Neural cell (in vitro differentiated cells): ENCODE results near the gene CPO. TPM values are rescaled to one million over a fixed set of nuclear protein-coding genes. Genes with fewer than 3 reads are reported as not detected.

Source experiments
- H2AFZ ChIP-seq: fragments of 200-600, 300-800 bp; sonication (generic), shearing (Covaris generic); 2 replicates; pipeline ENCODE4 v1.6.0; 2014; ENCODE audit warnings: low read depth, mild to moderate bottlenecking, antibody characterized with exemption, low read length, moderate library complexity
- H3F3A ChIP-seq: fragments of 200-600 bp; shearing (Covaris generic); 2 replicates; pipeline ENCODE4 v1.6.1; 2016; ENCODE audit warnings: mild to moderate bottlenecking, moderate library complexity, mixed read lengths, antibody characterized with exemption, low read length; ENCODE audit not compliant: insufficient read depth, poor library complexity, severe bottlenecking
- H3K27ac ChIP-seq: fragments of 200-600, 300-800 bp; sonication (generic), shearing (Covaris generic); 2 replicates; pipeline ENCODE4 v1.5.1; 2014; ENCODE audit warnings: mild to moderate bottlenecking, low read length, moderate library complexity
- H3K27me3 ChIP-seq: fragments of 300-800, 200-600 bp; sonication (generic), shearing (Covaris generic); 2 replicates; pipeline ENCODE4 v1.6.0; 2014; ENCODE audit warnings: mild to moderate bottlenecking, low read depth, low read length, moderate library complexity; ENCODE audit not compliant: insufficient read depth
- H3K36me3 ChIP-seq: fragments of 300-800, 200-600 bp; sonication (generic), shearing (Covaris generic); 2 replicates; pipeline ENCODE4 v1.5.1; 2014; ENCODE audit warnings: mild to moderate bottlenecking, antibody characterized with exemption, low read length, moderate library complexity; ENCODE audit not compliant: insufficient read depth
- H3K4me2 ChIP-seq: fragments of 300-800, 200-600 bp; sonication (generic), shearing (Covaris generic); 2 replicates; pipeline ENCODE4 v1.6.0; 2014; ENCODE audit warnings: mild to moderate bottlenecking, low read length
- H3K4me3 ChIP-seq: fragments of 300-800, 200-600 bp; sonication (generic), shearing (Covaris generic); 2 replicates; pipeline ENCODE4 v1.5.1; 2014; ENCODE audit warnings: mild to moderate bottlenecking, low read length, moderate library complexity
- H3K79me2 ChIP-seq: fragments of 200-600 bp; shearing (Covaris generic); replicated peaks from 2 replicates; pipeline ENCODE4 v1.6.0; 2014; ENCODE audit warnings: mild to moderate bottlenecking, low read length, moderate library complexity; ENCODE audit not compliant: insufficient read depth
- H3K9ac ChIP-seq: fragments of 300-800, 200-600 bp; sonication (generic), shearing (Covaris generic); 2 replicates; pipeline ENCODE4 v1.6.1; 2016; ENCODE audit warnings: mild to moderate bottlenecking, low read length, mixed read lengths
- H3K9me2 ChIP-seq: fragments of 200-600 bp; shearing (Covaris generic); 2 replicates; pipeline ENCODE4 v1.6.1; 2016; ENCODE audit warnings: mild to moderate bottlenecking, low read length, mixed read lengths; ENCODE audit not compliant: insufficient read depth
- H3K9me3 ChIP-seq: fragments of 200-600, 300-800 bp; sonication (generic), shearing (Covaris generic); 2 replicates; pipeline ENCODE4 v1.6.1; 2016; ENCODE audit warnings: mild to moderate bottlenecking, mixed run types, low read length, moderate library complexity, mixed read lengths
- H4K20me1 ChIP-seq: fragments of 200-600 bp; shearing (Covaris generic); 2 replicates; pipeline ENCODE4 v1.6.1; 2016; ENCODE audit warnings: mild to moderate bottlenecking, mixed run types; ENCODE audit not compliant: insufficient read depth
- EP300 ChIP-seq: fragments of 450-650 bp; conservative IDR thresholded peaks from 2 replicates; pipeline ENCODE4 v1.6.1; 2014; ENCODE audit warnings: antibody characterized with exemption, mild to moderate bottlenecking, moderate library complexity; ENCODE audit not compliant: poor library complexity, severe bottlenecking
- EZH2 ChIP-seq: fragments of 200-600, 300-800 bp; shearing (Covaris generic), sonication (generic); IDR thresholded peaks from 2 replicates; pipeline ENCODE4 v1.6.1; 2014; ENCODE audit warnings: antibody characterized with exemption, low read length, borderline replicate concordance, mild to moderate bottlenecking; ENCODE audit not compliant: insufficient read depth, poor library complexity, severe bottlenecking
- MXI1 ChIP-seq: fragments of 450-650 bp; conservative IDR thresholded peaks from 2 replicates; pipeline ENCODE4 v1.6.1; 2014; ENCODE audit warnings: antibody characterized with exemption, mild to moderate bottlenecking; ENCODE audit not compliant: poor library complexity, severe bottlenecking
- POLR2AphosphoS5 ChIP-seq: IDR thresholded peaks from 2 replicates; pipeline ENCODE4 v1.6.1; 2012
- RAD21 ChIP-seq: fragments of 450-650 bp; conservative IDR thresholded peaks from 2 replicates; pipeline ENCODE4 v1.6.1; 2014; ENCODE audit warnings: antibody characterized with exemption, mild to moderate bottlenecking, moderate library complexity
- REST ChIP-seq: IDR thresholded peaks from 2 replicates; pipeline ENCODE4 v1.6.1; 2012; ENCODE audit warnings: borderline replicate concordance
- SMC3 ChIP-seq: fragments of 450-650 bp; conservative IDR thresholded peaks from 2 replicates; pipeline ENCODE4 v1.6.1; 2014; ENCODE audit warnings: antibody characterized with exemption, mild to moderate bottlenecking, moderate library complexity; ENCODE audit not compliant: poor library complexity
- TAF1 ChIP-seq: IDR thresholded peaks from 2 replicates; pipeline ENCODE4 v1.6.1; 2012; ENCODE audit warnings: low read depth
- polyA plus RNA-seq: library from polyadenylated mRNA; depleted of rRNA; stranded (reverse); fragments of >200 nt; gene quantifications from 2 replicates; pipeline ENCODE4 v1.2.3, GENCODE V29; 2014
- TF ChIP-seq, protein P1 (sequence below): fragments of 450-650 bp; IDR thresholded peaks from 2 replicates; pipeline ENCODE4 v1.5.1; 2014; ENCODE audit warnings: antibody characterized with exemption, mild to moderate bottlenecking, moderate library complexity; ENCODE audit not compliant: poor library complexity, severe bottlenecking

CPO gene
- polyA plus RNA-seq, 1 donor from 2014 or later, result 1.2 TPM

- Histone ChIP-seq H3K4me3 (no peak overlapping the region), H3K9me2 (no peaks in the 10 kb centered on the region), H3K79me2 (no peaks in the 10 kb centered on the region), H3K36me3 (no peaks in the 10 kb centered on the region), H4K20me1 (no peaks in the 10 kb centered on the region), H3K27ac (no peak overlapping the region), H3K9me3 (no peaks in the 10 kb centered on the region), H3K27me3 (no peaks in the 10 kb centered on the region), H2AFZ (no peak overlapping the region), H3K9ac (no peak overlapping the region), H3K4me2 (no peak overlapping the region), H3F3A (no peaks in the 10 kb centered on the region)
- TF ChIP-seq EP300, result no peak
- TF ChIP-seq MXI1, result no peak
- TF ChIP-seq TAF1, result no peak
- no peak for TF ChIP-seq REST
- no peak for TF ChIP-seq POLR2AphosphoS5
- TF ChIP-seq SMC3, result no peak
- TF ChIP-seq, protein P1, sequence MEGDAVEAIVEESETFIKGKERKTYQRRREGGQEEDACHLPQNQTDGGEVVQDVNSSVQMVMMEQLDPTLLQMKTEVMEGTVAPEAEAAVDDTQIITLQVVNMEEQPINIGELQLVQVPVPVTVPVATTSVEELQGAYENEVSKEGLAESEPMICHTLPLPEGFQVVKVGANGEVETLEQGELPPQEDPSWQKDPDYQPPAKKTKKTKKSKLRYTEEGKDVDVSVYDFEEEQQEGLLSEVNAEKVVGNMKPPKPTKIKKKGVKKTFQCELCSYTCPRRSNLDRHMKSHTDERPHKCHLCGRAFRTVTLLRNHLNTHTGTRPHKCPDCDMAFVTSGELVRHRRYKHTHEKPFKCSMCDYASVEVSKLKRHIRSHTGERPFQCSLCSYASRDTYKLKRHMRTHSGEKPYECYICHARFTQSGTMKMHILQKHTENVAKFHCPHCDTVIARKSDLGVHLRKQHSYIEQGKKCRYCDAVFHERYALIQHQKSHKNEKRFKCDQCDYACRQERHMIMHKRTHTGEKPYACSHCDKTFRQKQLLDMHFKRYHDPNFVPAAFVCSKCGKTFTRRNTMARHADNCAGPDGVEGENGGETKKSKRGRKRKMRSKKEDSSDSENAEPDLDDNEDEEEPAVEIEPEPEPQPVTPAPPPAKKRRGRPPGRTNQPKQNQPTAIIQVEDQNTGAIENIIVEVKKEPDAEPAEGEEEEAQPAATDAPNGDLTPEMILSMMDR, result no peak
- no peak for TF ChIP-seq EZH2
- TF ChIP-seq RAD21, result no peak
Measured at GRCh38 chr2:206968134-206969086, 29.1 kb downstream of the CPO start.

GRCh38 chr2:206969192-206969591 is 29.9 kb downstream of the CPO start:
- no peaks in the 10 kb centered on the region for H3K9me3 ChIP-seq
- no peak for TF ChIP-seq RAD21
- no peak for TF ChIP-seq SMC3
- TF ChIP-seq EP300, result no peak
- no peak for TF ChIP-seq TAF1
- TF ChIP-seq, protein P1, result no peak
- TF ChIP-seq EZH2, result no peak
- TF ChIP-seq POLR2AphosphoS5, result no peak
- no peak for TF ChIP-seq REST
- TF ChIP-seq MXI1, result no peak
- no peak overlapping the region for H3K9ac ChIP-seq
- H3K9me2 ChIP-seq, result no peaks in the 10 kb centered on the region
- no peaks in the 10 kb centered on the region for H3K36me3 ChIP-seq
- no peak overlapping the region for H2AFZ ChIP-seq
- H3K4me3 ChIP-seq, result no peak overlapping the region
- no peaks in the 10 kb centered on the region for H3K27me3 ChIP-seq
- no peaks in the 10 kb centered on the region for H3F3A ChIP-seq
- no peaks in the 10 kb centered on the region for H4K20me1 ChIP-seq
- H3K4me2 ChIP-seq, result no peak overlapping the region
- no peaks in the 10 kb centered on the region for H3K79me2 ChIP-seq
- no peak overlapping the region for H3K27ac ChIP-seq
